Psoas muscle (tissue), 8 donors: ENCODE results near the gene PRRT3. TPM values are rescaled to one million over a fixed set of nuclear protein-coding genes. Genes with fewer than 3 reads are reported as not detected.
"Not testable (repeated sequence)": the region's sequence is repeated elsewhere in the genome, so short reads cannot be mapped to it uniquely, and the experiment has no call there.

Source experiments
- ATAC-seq, 4 donors: fragments of 200-7000 bp; cut with Tn5 transposase; one replicate each; pipeline ENCODE4 v1.9.1; 2020; ENCODE audit warnings: moderate library complexity in 3 of 4, mild to moderate bottlenecking in 2 of 4
- DNase-seq, 2 donors: peaks; one replicate each; pipeline ENCODE4 v3.0.0-alpha.2; 2020
- H3K27ac ChIP-seq: fragments of 200-600 bp; one replicate; pipeline ENCODE4 v1.8.0; 2022
- H3K27me3 ChIP-seq, 3 donors: fragments of 200-600 bp in 1 of 3; one replicate each; pipeline versions ENCODE4 v1.6.1 to v1.8.0; 2013 to 2022; ENCODE audit warnings: low read length in 2 of 3, mild to moderate bottlenecking in 2 of 3, moderate library complexity in 1 of 3; ENCODE audit not compliant: insufficient read depth in 3 of 3
- H3K36me3 ChIP-seq, 2 donors: fragments of 200-600 bp in 1 of 2; one replicate each; pipeline versions ENCODE4 v1.6.1 to v1.8.0; 2013 to 2022; ENCODE audit warnings: low read depth in 1 of 2, mild to moderate bottlenecking in 1 of 2, moderate library complexity in 1 of 2; ENCODE audit not compliant: insufficient read depth in 1 of 2
- H3K4me1 ChIP-seq: fragments of 200-600 bp; one replicate; pipeline ENCODE4 v1.8.0; 2022
- H3K4me3 ChIP-seq: fragments of 200-600 bp; one replicate; pipeline ENCODE4 v1.8.0; 2022; ENCODE audit warnings: mild to moderate bottlenecking
- H3K9me3 ChIP-seq: fragments of 200-600 bp; one replicate; pipeline ENCODE4 v1.8.0; 2022
- WGBS, 3 donors: extraction: QIAGEN DNeasy Blood & Tissue Kit; methylation state at CpG; one replicate each; pipeline versions ENCODE4 v1.1.6 to v1.1.7; 2013; 5-methylcytosine and 5-hydroxymethylcytosine counted together
- intact Hi-C, 2 donors: fragments of 100-400 bp; cut with DNase I; formaldehyde crosslinking; loops; one replicate each; pipeline versions ENCODE4 v1.11.0 to v1.14.2; 2022
- polyA plus RNA-seq, 3 donors: library from polyadenylated mRNA; stranded (reverse); fragments of 200-250 nt; gene quantifications; one replicate each; pipeline ENCODE4 v1.2.3, GENCODE V29; 2013
- total RNA-seq, 4 donors: library from RNA; stranded (reverse); fragmentation: NEBNext Ultra II Directional in 2 of 4; extraction: Animal tissue kit (Norgen Biotek cat#: 25700) in 2 of 4; gene quantifications; one replicate each; pipeline versions ENCODE4 v1.2.1 to v1.2.4, GENCODE V29; 2021 to 2023
- TF ChIP-seq, protein P1 (sequence below): fragments of 200-600 bp; IDR thresholded peaks from one replicate; pipeline ENCODE4 v1.8.0; 2022; ENCODE audit warnings: antibody characterized with exemption
- donor health status: healthy with polysubstance abuse.
- donor health status: DM: no; HTN: no; CAD: no; lungs with moderate emphysema.
- donor health status: Bipolar disorder and iron deficiency.
- donor health status: healthy.
- donor health status: DM: yes; HTN: yes; CAD: no.
- donor health status: DM: no; HTN: no; CAD: no.
- donor health status: DM: no; HTN: no; CAD: no.
- donor health status: DM: yes; HTN: yes; CAD: no.

Gene PRRT3
- total and polyA plus RNA-seq, 7 donors, result 0.55 to 4.0 (median 1.4) TPM

DNA sequence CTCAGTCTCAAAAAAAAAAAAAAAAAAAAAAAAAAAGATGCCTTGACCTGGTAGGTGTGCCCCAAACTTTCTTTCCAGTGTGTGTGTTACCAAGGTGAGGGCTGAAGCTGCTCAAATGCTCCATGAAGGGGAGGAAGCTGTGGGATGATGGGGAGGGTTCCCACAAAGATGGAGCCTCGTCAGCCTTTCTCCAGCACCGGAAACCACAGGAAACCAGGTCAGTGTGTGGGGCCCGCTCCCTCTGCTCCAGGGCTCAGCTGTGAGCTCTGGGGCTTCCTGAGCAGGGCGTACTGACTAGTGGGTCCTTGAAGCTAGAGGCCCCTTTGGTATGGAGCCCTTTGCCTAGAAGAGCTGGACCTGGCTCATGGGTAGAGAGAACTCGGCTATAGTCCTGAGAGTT lies 50.2 kb downstream of the PRRT3 start:
- Histone ChIP-seq H3K27ac (no peak overlapping the region), H3K27me3 (no peaks in the 10 kb centered on the region), H3K4me3 (no peak overlapping the region), H3K36me3 (no peaks in the 10 kb centered on the region), H3K9me3 (no peaks in the 10 kb centered on the region), H3K4me1 (peaks cover 6% of the 10 kb centered on the region)
- ATAC-seq, result no peak
- intact Hi-C loops, result no loop called here
- WGBS, 3 donors, result 79 to 85% (median 82%) methylated on average over 5 of the region's 5 CpGs
- no peak for DNase-seq
- TF ChIP-seq, protein P1, sequence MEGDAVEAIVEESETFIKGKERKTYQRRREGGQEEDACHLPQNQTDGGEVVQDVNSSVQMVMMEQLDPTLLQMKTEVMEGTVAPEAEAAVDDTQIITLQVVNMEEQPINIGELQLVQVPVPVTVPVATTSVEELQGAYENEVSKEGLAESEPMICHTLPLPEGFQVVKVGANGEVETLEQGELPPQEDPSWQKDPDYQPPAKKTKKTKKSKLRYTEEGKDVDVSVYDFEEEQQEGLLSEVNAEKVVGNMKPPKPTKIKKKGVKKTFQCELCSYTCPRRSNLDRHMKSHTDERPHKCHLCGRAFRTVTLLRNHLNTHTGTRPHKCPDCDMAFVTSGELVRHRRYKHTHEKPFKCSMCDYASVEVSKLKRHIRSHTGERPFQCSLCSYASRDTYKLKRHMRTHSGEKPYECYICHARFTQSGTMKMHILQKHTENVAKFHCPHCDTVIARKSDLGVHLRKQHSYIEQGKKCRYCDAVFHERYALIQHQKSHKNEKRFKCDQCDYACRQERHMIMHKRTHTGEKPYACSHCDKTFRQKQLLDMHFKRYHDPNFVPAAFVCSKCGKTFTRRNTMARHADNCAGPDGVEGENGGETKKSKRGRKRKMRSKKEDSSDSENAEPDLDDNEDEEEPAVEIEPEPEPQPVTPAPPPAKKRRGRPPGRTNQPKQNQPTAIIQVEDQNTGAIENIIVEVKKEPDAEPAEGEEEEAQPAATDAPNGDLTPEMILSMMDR, result no peak

DNA sequence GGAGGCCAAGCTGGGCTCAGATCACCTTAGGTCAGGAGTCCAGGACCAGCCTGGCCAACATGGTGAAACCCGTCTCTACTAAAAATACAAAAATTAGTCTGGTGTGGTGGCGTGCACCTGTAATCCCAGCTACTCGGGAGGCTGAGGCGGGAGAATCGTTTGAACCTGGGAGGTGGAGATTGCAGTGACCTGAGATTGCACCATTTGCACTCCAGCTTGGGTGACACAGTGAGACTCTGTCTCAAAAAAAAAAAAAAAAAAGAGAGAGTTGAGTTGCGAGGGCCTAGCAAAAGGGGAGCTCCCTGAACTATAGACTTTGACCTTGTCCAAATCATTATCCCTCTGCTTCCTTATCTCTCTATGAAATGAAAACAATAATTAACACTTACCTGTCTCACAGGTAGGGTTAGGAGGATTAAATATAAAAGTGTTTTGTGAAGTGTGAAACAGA lies 51.2 kb downstream of the PRRT3 start:
- ATAC-seq, H3K4me1 ChIP-seq, H3K36me3 ChIP-seq, H3K9me3 ChIP-seq, H3K27ac ChIP-seq, DNase-seq, intact Hi-C loops, H3K27me3 ChIP-seq, H3K4me3 ChIP-seq: not testable (repeated sequence)
- 90 to 96% (median 91%) methylated on average over 6 of the region's 6 CpGs for WGBS, 3 donors

DNA sequence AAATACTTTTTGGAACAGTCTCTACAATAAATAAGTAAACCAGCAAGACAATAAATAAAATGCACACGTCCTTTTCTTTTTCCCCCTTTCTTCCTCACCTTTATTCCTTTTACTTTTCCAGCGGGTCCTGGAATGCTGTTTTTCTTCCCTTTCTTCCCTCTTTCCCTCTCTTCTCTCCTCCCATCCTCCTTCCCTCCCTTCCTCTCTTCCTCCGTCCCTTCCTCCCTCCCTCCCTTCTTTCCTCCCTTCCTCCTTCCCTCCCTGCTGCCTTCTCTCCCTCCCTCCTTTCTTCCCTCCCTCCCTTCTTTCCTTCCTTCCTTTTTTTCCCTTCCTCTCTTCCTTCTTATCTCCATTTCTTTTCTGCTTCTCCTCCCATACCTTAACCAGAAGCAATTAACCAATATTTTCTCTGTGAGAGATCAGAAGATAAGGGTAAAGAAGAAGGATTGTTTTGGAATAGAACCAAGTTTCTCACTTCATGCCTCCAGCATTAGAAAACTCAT lies 52.9 kb downstream of the PRRT3 start:
- TF ChIP-seq, protein P1, result no peak
- Histone ChIP-seq H3K36me3 (peaks cover 0 to under 1% of the 10 kb centered on the region in 2 donors), H3K27ac (no peak overlapping the region), H3K27me3 (no peaks in the 10 kb centered on the region), H3K9me3 (no peaks in the 10 kb centered on the region), H3K4me3 (no peak overlapping the region), H3K4me1 (peaks cover 6% of the 10 kb centered on the region)
- ATAC-seq (no peak), DNase-seq (no peak)
- 63 to 75% (median 71%) methylated on average over 3 of the region's 3 CpGs for WGBS, 3 donors
- intact Hi-C loops, result no loop called here

DNA sequence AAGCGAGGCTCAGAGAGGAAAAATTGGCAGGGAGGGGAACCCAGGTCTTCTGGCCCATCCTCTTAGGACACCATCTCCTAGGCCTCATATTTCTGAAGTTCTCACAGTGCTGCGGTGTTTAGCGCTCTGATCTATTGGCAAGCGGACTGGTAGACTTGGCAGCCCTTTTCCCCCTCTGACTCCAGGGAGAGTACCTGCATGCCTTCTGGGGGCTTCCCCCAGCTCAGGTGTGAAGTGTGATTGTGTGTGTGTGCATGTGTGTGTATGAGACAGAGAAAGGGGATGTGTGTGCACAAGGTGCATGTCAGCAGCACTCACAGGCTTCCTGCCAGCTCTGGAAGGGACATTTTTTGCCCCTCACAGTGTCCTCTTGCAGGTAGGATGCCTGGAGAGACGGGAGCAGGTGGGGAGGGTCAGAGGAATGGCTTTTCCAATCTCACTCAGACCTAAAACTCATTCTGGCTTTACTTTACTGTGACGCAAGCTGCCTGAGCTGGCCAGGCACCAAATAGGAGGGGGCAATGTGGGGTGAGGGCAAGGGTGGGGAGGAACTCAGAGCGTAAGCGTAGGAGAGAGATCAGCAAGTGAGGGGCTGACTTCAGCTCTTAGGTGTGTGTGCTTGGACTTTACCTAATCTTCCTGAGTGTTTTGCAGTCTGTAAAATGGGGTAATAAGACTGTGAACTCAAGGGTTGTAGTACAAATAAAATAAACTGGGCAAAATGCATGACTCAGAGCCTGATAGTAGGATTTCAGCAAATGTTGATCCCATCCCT lies 53.6 kb downstream of the PRRT3 start:
- H3K27me3 ChIP-seq, result no peaks in the 10 kb centered on the region
- ATAC-seq (no peak), DNase-seq (no peak)
- H3K4me1 ChIP-seq, result peaks cover 10% of the 10 kb centered on the region
- TF ChIP-seq, protein P1, result no peak
- no peak overlapping the region for H3K27ac ChIP-seq
- peaks cover 0 to 7% of the 10 kb centered on the region in 2 donors for H3K36me3 ChIP-seq
- intact Hi-C loops, result no loop called here
- WGBS, 3 donors, result 71 to 75% (median 74%) methylated on average over 8 of the region's 8 CpGs
- H3K9me3 ChIP-seq, result no peaks in the 10 kb centered on the region
- no peak overlapping the region for H3K4me3 ChIP-seq

DNA sequence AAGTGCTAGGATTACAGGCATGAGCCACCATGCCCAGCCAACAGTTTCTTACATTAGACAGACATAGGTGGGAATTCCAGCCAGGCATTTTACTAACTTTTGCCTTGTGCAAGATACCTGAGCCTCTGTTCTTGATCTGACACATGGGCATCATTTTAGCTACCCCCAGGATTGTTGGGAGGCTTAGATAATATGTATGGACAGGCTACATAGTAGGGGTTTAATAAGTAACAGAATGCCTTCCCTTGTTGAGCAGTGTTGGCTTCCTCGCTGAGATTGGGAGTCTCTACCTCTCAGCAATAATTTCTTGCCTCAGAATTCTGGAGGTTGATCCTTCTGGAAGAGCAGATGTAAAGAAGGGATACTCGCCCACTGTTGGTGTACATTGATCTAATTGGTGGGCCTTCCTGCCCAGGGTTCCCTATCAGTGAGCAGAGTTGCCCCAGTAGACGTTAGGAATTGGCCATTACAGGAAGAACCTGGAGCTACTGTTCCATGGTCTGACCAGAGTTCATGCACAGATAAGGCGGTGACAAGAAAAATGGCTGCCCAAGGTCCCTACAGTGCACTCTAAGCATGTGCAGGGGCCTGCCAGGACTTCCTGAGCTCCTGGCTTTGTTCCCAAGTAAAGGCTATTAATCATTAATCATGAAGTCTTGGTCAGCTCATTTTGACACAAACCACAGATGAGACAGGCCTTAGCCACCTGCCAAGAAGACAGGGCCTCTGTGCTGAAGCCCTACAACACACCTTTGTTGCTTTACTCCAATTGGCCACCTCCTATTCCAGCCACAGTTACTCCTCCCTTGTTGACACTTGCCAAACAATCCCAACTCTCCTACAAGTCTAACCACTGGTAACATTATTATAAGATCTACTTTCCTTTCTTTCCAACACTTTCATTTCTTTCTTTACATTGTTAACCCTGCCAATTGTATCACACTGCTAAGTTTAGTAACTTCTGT lies 54.5 kb downstream of the PRRT3 start:
- intact Hi-C loops, result no loop called here
- Histone ChIP-seq H3K4me1 (peaks cover 10% of the 10 kb centered on the region), H3K27me3 (no peaks in the 10 kb centered on the region), H3K36me3 (peaks cover 5 to 17% of the 10 kb centered on the region in 2 donors), H3K9me3 (no peaks in the 10 kb centered on the region), H3K4me3 (no peak overlapping the region), H3K27ac (no peak overlapping the region)
- 50 to 74% (median 70%) methylated on average over 4 of the region's 4 CpGs for WGBS, 3 donors
- ATAC-seq, result peak; percentile 26 to 78 (median 54)
- TF ChIP-seq, protein P1, result no peak
- no peak for DNase-seq

DNA sequence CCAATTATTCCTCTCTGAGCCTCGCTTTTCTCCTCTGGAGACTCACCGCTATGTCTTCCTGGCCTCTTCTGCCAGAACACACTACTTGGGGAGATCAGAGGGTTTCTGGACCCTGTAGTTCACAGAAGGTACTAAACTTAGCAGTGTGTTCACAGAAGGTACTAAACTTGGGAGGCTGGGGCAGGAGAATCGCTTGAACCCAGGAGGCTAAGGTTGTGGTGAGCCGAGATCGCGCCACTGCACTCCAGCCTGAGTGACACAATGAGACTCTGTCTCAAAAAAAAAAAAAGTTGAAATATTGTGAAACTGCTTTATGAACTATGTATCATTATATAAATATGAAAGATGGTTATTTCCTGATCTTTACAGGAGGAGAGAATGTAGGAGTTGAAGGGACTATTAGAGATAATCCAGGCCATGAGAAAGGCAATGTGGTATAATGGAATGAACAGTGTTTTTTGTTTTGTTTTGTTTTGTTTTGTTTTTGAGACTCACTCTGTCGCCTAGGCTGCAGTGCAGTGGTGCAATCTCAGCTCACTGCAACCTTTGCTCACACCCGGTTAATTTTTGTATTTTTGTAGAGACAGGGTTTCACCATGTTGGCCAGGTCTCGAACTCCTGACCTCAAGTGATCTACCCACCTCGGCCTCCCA lies 55.3 kb downstream of the PRRT3 start:
- H3K27ac ChIP-seq, H3K9me3 ChIP-seq, DNase-seq, H3K4me3 ChIP-seq, H3K27me3 ChIP-seq, H3K4me1 ChIP-seq, intact Hi-C loops, ATAC-seq: not testable (repeated sequence)
- WGBS, 3 donors, result 90 to 92% (median 91%) methylated on average over 9 to 10 of the region's 10 CpGs
- H3K36me3 ChIP-seq, result peaks cover 10 to 20% of the 10 kb centered on the region in 2 donors

DNA sequence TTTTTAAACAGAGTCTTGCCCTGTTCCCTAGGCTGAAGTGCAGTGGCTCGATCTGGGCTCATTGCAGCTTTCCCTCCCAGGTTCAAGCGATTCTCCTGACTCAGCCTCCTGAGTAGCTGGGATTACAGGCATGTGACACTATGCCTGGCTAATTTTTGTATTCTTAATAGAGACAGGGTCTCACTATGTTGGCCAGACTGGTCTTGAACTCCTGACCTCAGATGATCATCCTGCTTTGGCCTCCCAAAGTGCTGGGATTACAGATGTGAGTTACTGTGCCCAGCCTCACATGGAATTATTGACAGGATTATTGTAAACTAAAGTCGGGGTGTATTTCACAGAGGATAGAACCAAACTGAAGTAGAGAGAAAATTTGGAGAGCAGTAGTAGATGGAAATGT lies 56.5 kb downstream of the PRRT3 start:
- H3K27me3 ChIP-seq, ATAC-seq, H3K4me3 ChIP-seq, intact Hi-C loops, DNase-seq, H3K27ac ChIP-seq, H3K9me3 ChIP-seq: not testable (repeated sequence)
- WGBS, 3 donors, result 82 to 96% (median 95%) methylated on average over 3 of the region's 3 CpGs
- H3K36me3 ChIP-seq, result peaks cover 10 to 20% of the 10 kb centered on the region in 2 donors
- peaks cover 16% of the 10 kb centered on the region for H3K4me1 ChIP-seq
